Suprapubic skin (tissue), 4 donors: ENCODE results near the gene AFF2. TPM values are rescaled to one million over a fixed set of nuclear protein-coding genes. Genes with fewer than 3 reads are reported as not detected.

ENCODE experiments used
- DNase-seq, 2 donors: peaks; one replicate each; pipeline ENCODE4 v3.0.0-alpha.2; 2019; ENCODE audit warnings: low spot score in 2 of 2
- H3K27ac ChIP-seq: fragments of 200-600 bp; sonication (generic); one replicate; pipeline ENCODE4 v1.5.1; 2019
- H3K27me3 ChIP-seq: fragments of 200-600 bp; sonication (generic); one replicate; pipeline ENCODE4 v1.5.1; 2019
- H3K36me3 ChIP-seq: fragments of 200-600 bp; sonication (generic); one replicate; pipeline ENCODE4 v1.5.1; 2019
- H3K4me1 ChIP-seq: fragments of 200-600 bp; sonication (generic); one replicate; pipeline ENCODE4 v1.5.1; 2019
- H3K4me3 ChIP-seq: fragments of 200-600 bp; sonication (generic); one replicate; pipeline ENCODE4 v1.5.1; 2019; ENCODE audit warnings: mild to moderate bottlenecking
- H3K9me3 ChIP-seq: fragments of 200-600 bp; sonication (generic); one replicate; pipeline ENCODE4 v1.5.1; 2019
- EP300 ChIP-seq: sonication (generic); formaldehyde crosslinking; IDR thresholded peaks from one replicate; pipeline ENCODE4 v1.6.1; 2017; ENCODE audit warnings: antibody characterized with exemption
- POLR2A ChIP-seq, 2 donors: fragments of 450-650 bp; IDR thresholded peaks; one replicate each; pipeline ENCODE4 v1.6.1; 2017; ENCODE audit warnings: antibody characterized with exemption in 2 of 2, mild to moderate bottlenecking in 2 of 2, moderate library complexity in 2 of 2
- POLR2AphosphoS5 ChIP-seq, 3 donors: sonication (generic); formaldehyde crosslinking; IDR thresholded peaks; one replicate each; pipeline ENCODE4 v1.6.1; 2017; ENCODE audit warnings: antibody characterized with exemption in 3 of 3
- WGBS: methylation state at CpG from one replicate; pipeline ENCODE4 v1.1.5; 2018; 5-methylcytosine and 5-hydroxymethylcytosine counted together
- total RNA-seq, 4 donors: library from RNA; depleted of rRNA; stranded (reverse); fragments of >200 nt; gene quantifications; one replicate each; pipeline ENCODE4 v1.1.0, GENCODE V29; 2016
- TF ChIP-seq, protein P1 (sequence below), 2 donors: fragments of 200-600 bp in 1 of 2; fragments of 450-650 bp in 1 of 2; sonication (generic) in 1 of 2; IDR thresholded peaks; one replicate each; pipeline ENCODE4 v1.5.1; 2016 to 2019; ENCODE audit warnings: antibody characterized with exemption in 2 of 2, mild to moderate bottlenecking in 1 of 2, moderate library complexity in 1 of 2

The AFF2 gene
- total RNA-seq, 4 donors from 2014 or later, result 0.72 to 3.0 (median 1.6) TPM

DNA sequence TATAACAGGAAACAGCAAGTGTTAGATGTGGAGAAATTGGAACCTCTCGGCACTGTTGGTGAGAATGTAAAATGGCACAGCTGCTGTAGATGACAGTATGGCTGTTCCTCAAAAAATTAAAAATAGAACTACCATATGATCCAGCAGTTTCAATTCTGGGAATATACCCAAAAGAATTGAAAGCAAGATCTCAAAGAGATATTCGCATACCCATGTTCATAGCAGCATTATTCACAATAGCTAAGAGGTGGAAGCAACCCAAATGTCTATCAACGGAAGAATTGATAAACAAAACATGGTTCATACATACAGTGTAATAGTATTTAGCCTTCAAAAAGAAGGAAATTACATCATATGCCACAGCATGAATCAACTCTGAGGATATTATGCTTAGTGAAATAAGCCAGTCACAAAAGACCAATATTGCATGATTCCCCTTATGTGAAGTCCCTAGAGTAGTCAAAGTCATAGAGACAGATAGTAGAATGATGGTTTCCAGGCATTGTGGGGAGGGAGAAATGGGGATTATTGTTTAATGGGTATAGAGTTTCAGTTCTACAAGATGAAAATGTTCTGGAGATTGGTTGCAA is 537.0 kb downstream of the AFF2 start:
- Histone ChIP-seq H3K9me3 (no peaks in the 10 kb centered on the region), H3K4me1 (no peaks in the 10 kb centered on the region), H3K27me3 (no peaks in the 10 kb centered on the region), H3K36me3 (no peaks in the 10 kb centered on the region), H3K27ac (no peak overlapping the region), H3K4me3 (no peak overlapping the region)
- TF ChIP-seq EP300 (no peak), POLR2A (IDR thresholded peaks at IDR 0.05) (no peak), POLR2AphosphoS5 (IDR thresholded peaks at IDR 0.05) (no peak)
- TF ChIP-seq, protein P1, sequence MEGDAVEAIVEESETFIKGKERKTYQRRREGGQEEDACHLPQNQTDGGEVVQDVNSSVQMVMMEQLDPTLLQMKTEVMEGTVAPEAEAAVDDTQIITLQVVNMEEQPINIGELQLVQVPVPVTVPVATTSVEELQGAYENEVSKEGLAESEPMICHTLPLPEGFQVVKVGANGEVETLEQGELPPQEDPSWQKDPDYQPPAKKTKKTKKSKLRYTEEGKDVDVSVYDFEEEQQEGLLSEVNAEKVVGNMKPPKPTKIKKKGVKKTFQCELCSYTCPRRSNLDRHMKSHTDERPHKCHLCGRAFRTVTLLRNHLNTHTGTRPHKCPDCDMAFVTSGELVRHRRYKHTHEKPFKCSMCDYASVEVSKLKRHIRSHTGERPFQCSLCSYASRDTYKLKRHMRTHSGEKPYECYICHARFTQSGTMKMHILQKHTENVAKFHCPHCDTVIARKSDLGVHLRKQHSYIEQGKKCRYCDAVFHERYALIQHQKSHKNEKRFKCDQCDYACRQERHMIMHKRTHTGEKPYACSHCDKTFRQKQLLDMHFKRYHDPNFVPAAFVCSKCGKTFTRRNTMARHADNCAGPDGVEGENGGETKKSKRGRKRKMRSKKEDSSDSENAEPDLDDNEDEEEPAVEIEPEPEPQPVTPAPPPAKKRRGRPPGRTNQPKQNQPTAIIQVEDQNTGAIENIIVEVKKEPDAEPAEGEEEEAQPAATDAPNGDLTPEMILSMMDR (IDR thresholded peaks at IDR 0.05), result no peak
- WGBS, result 63% methylated on average over 3 of the region's 3 CpGs
- no peak for DNase-seq

DNA sequence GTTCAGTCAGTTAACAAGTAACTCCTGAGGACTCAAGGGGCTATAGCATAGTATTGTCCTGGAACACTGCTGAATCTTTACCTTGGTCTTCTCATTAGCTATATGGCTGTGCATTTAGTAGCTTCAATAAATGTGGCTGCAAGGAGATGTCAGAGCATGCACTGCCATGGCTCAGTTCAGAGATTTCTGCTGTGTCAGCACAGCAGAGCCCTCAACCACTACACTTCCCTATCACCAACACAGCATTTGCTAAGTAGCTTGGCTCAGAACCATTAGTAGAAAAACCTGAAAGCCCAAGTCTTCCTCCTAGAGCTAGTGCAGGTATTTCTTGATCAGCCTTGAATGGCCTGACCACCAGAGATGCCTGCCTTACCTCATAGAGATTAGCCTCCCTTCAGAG is 538.6 kb downstream of the AFF2 start:
- TF ChIP-seq, protein P1 (IDR thresholded peaks at IDR 0.05), result no peak
- no peak for TF ChIP-seq POLR2AphosphoS5 (IDR thresholded peaks at IDR 0.05)
- H3K27me3 ChIP-seq, result no peaks in the 10 kb centered on the region
- DNase-seq, result no peak
- H3K36me3 ChIP-seq, result no peaks in the 10 kb centered on the region
- H3K27ac ChIP-seq, result no peak overlapping the region
- H3K9me3 ChIP-seq, result no peaks in the 10 kb centered on the region
- H3K4me1 ChIP-seq, result no peaks in the 10 kb centered on the region
- no peak overlapping the region for H3K4me3 ChIP-seq

DNA sequence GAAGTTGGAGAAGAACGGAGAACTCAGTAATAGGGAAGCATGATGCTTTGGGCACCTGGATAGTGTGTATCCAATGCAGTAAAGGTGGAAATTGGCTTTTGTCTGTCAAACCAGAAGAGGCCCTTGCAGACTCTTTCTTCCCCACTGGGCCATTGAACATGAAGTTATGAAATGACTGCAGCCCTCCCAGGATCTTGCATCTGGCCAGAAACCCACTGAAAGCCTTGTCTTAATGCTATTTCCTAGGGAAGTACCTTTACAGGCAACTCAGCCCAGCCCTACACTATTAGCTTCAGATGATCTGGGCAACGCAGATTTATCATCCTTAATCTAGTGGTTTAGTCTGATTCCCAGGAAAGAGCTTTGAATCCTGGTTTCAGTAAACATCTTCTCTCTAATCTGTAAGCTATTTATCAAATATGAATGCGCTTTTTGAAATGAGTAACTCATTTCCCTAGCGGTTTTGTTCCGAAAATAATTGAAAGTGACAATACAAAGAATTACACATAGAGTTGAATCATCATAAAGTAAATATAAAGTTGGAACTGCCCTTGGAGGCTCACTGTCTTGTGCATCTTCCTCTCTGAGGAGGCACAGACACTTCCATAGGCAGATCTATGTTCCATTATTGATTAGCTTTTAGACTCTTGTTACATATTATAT is 540.6 kb downstream of the AFF2 start:
- Histone ChIP-seq H3K36me3 (no peaks in the 10 kb centered on the region), H3K9me3 (no peaks in the 10 kb centered on the region), H3K4me3 (no peak overlapping the region), H3K27ac (no peak overlapping the region), H3K27me3 (no peaks in the 10 kb centered on the region), H3K4me1 (no peaks in the 10 kb centered on the region)
- TF ChIP-seq EP300 (no peak), POLR2A (IDR thresholded peaks at IDR 0.05) (no peak), POLR2AphosphoS5 (IDR thresholded peaks at IDR 0.05) (no peak)
- TF ChIP-seq, protein P1 (IDR thresholded peaks at IDR 0.05), result no peak
- no peak for DNase-seq
- WGBS, result 76% methylated on average over 5 of the region's 5 CpGs

DNA sequence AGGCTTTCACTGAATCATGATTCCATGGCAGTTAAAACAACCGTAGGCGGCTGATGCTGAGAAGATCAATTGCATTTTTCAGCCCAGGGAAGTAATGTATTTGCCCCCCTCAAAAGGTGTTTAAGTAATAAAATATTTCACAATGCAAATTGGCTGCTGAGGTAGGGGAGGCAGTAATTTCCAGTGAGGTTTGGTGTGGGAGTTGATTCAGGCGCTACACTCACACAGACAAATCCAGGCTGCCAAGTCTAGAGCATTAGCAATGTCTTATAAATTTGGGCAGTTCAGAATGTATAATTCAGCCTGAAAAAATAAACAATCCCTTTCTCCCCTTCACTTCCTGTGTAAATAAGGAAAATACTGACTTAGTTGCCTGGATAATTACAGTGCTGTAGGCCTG is 543.0 kb downstream of the AFF2 start:
- WGBS, result 80% methylated on average over 3 of the region's 3 CpGs
- no peak for DNase-seq
- H3K27ac ChIP-seq, result no peak overlapping the region
- H3K27me3 ChIP-seq, result no peaks in the 10 kb centered on the region
- no peak overlapping the region for H3K4me3 ChIP-seq
- no peaks in the 10 kb centered on the region for H3K4me1 ChIP-seq
- H3K9me3 ChIP-seq, result no peaks in the 10 kb centered on the region
- TF ChIP-seq POLR2A (IDR thresholded peaks at IDR 0.05) (no peak), POLR2AphosphoS5 (IDR thresholded peaks at IDR 0.05) (no peak), EP300 (no peak)
- TF ChIP-seq, protein P1 (IDR thresholded peaks at IDR 0.05), result no peak
- no peaks in the 10 kb centered on the region for H3K36me3 ChIP-seq

DNA sequence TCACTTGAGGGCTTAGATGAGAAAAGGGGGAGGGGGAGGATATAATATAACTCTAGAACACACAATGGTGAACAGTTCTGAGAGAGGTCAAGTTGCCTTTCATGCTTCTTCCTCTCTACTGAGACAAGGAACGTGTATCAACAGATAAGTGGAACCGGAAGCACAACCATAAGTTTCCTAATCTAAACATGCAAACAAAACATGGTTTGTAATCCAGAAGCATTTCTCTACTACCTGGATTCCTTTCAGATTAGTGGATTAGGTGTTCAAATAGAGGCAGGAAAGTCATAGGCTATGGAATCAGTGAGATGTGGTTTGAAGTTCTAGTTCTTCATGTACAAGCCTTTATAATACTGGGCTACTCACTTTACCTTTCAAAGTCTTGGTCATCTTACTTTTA is 544.1 kb downstream of the AFF2 start:
- no peaks in the 10 kb centered on the region for H3K9me3 ChIP-seq
- no peak overlapping the region for H3K27ac ChIP-seq
- no peak overlapping the region for H3K4me3 ChIP-seq
- 85% methylated on average over 2 of the region's 2 CpGs for whole genome bisulfite sequencing
- H3K36me3 ChIP-seq, result no peaks in the 10 kb centered on the region
- H3K27me3 ChIP-seq, result no peaks in the 10 kb centered on the region
- no peak for DNase-seq
- TF ChIP-seq POLR2A (IDR thresholded peaks at IDR 0.05) (no peak), EP300 (no peak), POLR2AphosphoS5 (IDR thresholded peaks at IDR 0.05) (no peak)
- TF ChIP-seq, protein P1 (IDR thresholded peaks at IDR 0.05), result no peak
- no peaks in the 10 kb centered on the region for H3K4me1 ChIP-seq
